Measurements from ENCODE around the gene SLC35B1.

- TF ChIP-seq CTCF (optimal IDR thresholded peaks at IDR 0.05 in 1 of 3, IDR thresholded peaks at IDR 0.05 in 1 of 3, conservative IDR thresholded peaks at IDR 0.05 in 1 of 3; ENCODE audit: extremely low read depth in 1 of 3, insufficient read depth in 2 of 3, low read length in 3 of 3) (no peak), EZH2 (IDR thresholded peaks at IDR 0.05; ENCODE audit: low read length) (no peak)
These were observed 49.5 kb upstream of the SLC35B1 start for GRCh38 chr17:49757151-49757777.

All from keratinocyte (primary cell).